ENCODE data around the gene CALR3.
"Not testable (repeated sequence)": the region's sequence is repeated elsewhere in the genome, so short reads cannot be mapped to it uniquely, and the experiment has no call there.

The CALR3 gene

GRCh38 chr19:16458391-16459341 is 37.3 kb downstream of the CALR3 start:
- no peak for TF ChIP-seq Cebpa-rat (IDR thresholded peaks at IDR 0.05)
- Histone ChIP-seq H3K36me3 (peaks cover 20% of the 10 kb centered on the region), H3K4me3 (no peak overlapping the region), H3K9me3 (no peaks in the 10 kb centered on the region), H3K4me1 (peaks cover 100% of the 10 kb centered on the region), H3K27me3 (no peaks in the 10 kb centered on the region), H3K27ac (peak overlapping the region; percentile 79), H3K4me2 (peak overlapping the region; percentile 98), H4K20me1 (peaks cover 100% of the 10 kb centered on the region), H3K9ac (peak overlapping the region; percentile 54; the same call in 1 of the 2 replicates)

DNA sequence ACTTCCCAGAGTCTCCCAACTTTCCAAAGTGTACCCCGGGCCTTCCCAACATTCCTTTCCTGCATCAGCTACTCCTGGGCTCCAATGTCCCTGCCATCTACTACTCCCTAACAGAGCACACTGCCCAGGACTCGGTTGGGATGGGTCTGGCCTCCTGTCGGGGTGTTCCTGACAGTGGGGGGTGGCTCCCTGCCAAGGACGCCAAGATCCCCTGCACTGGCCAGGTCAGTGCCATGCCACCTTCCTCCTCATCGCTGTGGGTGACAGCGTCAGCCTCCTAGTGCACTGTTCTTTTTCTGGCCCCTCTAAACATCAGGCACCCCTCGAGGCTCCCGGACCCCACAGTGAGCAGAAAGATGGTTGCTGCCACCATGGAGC is 38.0 kb downstream of the CALR3 start:
- peaks cover 18% of the 10 kb centered on the region for H3K36me3 ChIP-seq
- H4K20me1 ChIP-seq: peaks cover 100% of the 10 kb centered on the region
- no peak for TF ChIP-seq Cebpa-rat (IDR thresholded peaks at IDR 0.05)

GRCh38 chr19:16457195-16457953 is 38.6 kb downstream of the CALR3 start:
- Histone ChIP-seq H3K27ac (peak overlapping the region; percentile 79), H4K20me1 (peaks cover 100% of the 10 kb centered on the region), H3K36me3 (peaks cover 12% of the 10 kb centered on the region), H3K27me3 (no peaks in the 10 kb centered on the region), H3K9ac (peak overlapping the region; percentile 54; the same call in 1 of the 2 replicates), H3K4me3 (peak overlapping the region; percentile 24), H3K9me3 (no peaks in the 10 kb centered on the region), H3K4me2 (peak overlapping the region; percentile 98), H3K4me1 (peaks cover 100% of the 10 kb centered on the region)
- no peak for TF ChIP-seq Cebpa-rat (IDR thresholded peaks at IDR 0.05)

More for the DNA sequence above, 38.0 kb downstream of the CALR3 start:
- H3K9ac ChIP-seq: peak overlapping the region; percentile 54; the same call in 1 of the 2 replicates
- H3K9me3 ChIP-seq: no peaks in the 10 kb centered on the region
- peaks cover 100% of the 10 kb centered on the region for H3K4me1 ChIP-seq
- peak overlapping the region; percentile 98 for H3K4me2 ChIP-seq
- H3K27ac ChIP-seq: peak overlapping the region; percentile 79
- H3K27me3 ChIP-seq: no peaks in the 10 kb centered on the region
- H3K4me3 ChIP-seq: peak overlapping the region; percentile 24; the same call in 1 of the 2 replicates

GRCh38 chr19:16456652-16457194 is 39.2 kb downstream of the CALR3 start:
- no peaks in the 10 kb centered on the region for H3K27me3 ChIP-seq
- TF ChIP-seq Cebpa-rat (IDR thresholded peaks at IDR 0.05): no peak
- peak overlapping the region; percentile 24 for H3K4me3 ChIP-seq
- peaks cover 99% of the 10 kb centered on the region for H4K20me1 ChIP-seq
- peak overlapping the region; percentile 79 for H3K27ac ChIP-seq
- peak overlapping the region; percentile 54; the same call in 1 of the 2 replicates for H3K9ac ChIP-seq
- peaks cover 6% of the 10 kb centered on the region for H3K36me3 ChIP-seq
- peaks cover 99% of the 10 kb centered on the region for H3K4me1 ChIP-seq
- no peaks in the 10 kb centered on the region for H3K9me3 ChIP-seq
- H3K4me2 ChIP-seq: peak overlapping the region; percentile 98

GRCh38 chr19:16455489-16455888 is 40.5 kb downstream of the CALR3 start:
- peaks cover 16% of the 10 kb centered on the region for H3K36me3 ChIP-seq
- H4K20me1 ChIP-seq: peaks cover 98% of the 10 kb centered on the region
- H3K4me1 ChIP-seq: peaks cover 87% of the 10 kb centered on the region
- H3K4me3 ChIP-seq: no peak overlapping the region
- peak overlapping the region; percentile 79; the same call in 1 of the 2 replicates for H3K27ac ChIP-seq
- TF ChIP-seq Cebpa-rat (IDR thresholded peaks at IDR 0.05): no peak
- no peak overlapping the region; the same call in 1 of the 2 replicates for H3K9ac ChIP-seq
- no peaks in the 10 kb centered on the region for H3K9me3 ChIP-seq
- peak overlapping the region; percentile 98 for H3K4me2 ChIP-seq
- no peaks in the 10 kb centered on the region for H3K27me3 ChIP-seq

- no peak overlapping the region; the same call in 1 of the 2 replicates for H3K9ac ChIP-seq
- H3K27me3 ChIP-seq: no peaks in the 10 kb centered on the region
- H3K4me2 ChIP-seq: peak overlapping the region; percentile 98
- peaks cover 7% of the 10 kb centered on the region; the same call in 1 of the 2 replicates for H3K9me3 ChIP-seq
- no peak overlapping the region for H3K27ac ChIP-seq
- no peak for TF ChIP-seq Cebpa-rat (IDR thresholded peaks at IDR 0.05)
- peaks cover 26% of the 10 kb centered on the region for H3K36me3 ChIP-seq
- peaks cover 98% of the 10 kb centered on the region for H4K20me1 ChIP-seq
- H3K4me3 ChIP-seq: no peak overlapping the region
- peaks cover 84% of the 10 kb centered on the region for H3K4me1 ChIP-seq
These were observed 41.5 kb downstream of the CALR3 start for GRCh38 chr19:16454351-16454918.

DNA sequence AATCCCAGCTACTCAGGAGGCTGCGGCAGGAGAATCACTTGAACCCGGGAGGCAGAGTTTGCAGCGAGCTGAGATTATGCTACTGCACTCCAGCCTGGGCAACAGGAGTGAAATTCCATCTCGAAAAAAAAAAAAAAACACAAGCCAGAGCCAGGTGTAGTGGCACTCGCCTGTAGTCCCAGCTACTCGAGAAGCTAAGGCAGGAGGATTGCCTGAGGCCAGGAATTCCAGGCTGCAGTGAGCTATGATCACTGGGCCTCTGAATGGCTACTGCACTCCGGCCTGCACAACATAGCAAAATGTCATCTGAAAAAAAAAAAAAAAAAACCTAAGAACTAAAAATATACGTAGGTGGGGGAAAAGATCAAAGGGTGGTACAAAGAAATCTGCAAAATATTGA is 43.6 kb downstream of the CALR3 start:
- H3K9me3 ChIP-seq: peaks cover 7% of the 10 kb centered on the region; the same call in 1 of the 2 replicates
- peak overlapping the region; percentile 34; the same call in 1 of the 2 replicates for H3K4me2 ChIP-seq
- peaks cover 98% of the 10 kb centered on the region for H4K20me1 ChIP-seq
- H3K9ac ChIP-seq: no peak overlapping the region
- H3K4me1 ChIP-seq: peaks cover 84% of the 10 kb centered on the region
- H3K27ac ChIP-seq: no peak overlapping the region
- TF ChIP-seq Cebpa-rat (IDR thresholded peaks at IDR 0.05): no peak
- no peaks in the 10 kb centered on the region for H3K27me3 ChIP-seq
- no peak overlapping the region for H3K4me3 ChIP-seq
- H3K36me3 ChIP-seq: peaks cover 26% of the 10 kb centered on the region

DNA sequence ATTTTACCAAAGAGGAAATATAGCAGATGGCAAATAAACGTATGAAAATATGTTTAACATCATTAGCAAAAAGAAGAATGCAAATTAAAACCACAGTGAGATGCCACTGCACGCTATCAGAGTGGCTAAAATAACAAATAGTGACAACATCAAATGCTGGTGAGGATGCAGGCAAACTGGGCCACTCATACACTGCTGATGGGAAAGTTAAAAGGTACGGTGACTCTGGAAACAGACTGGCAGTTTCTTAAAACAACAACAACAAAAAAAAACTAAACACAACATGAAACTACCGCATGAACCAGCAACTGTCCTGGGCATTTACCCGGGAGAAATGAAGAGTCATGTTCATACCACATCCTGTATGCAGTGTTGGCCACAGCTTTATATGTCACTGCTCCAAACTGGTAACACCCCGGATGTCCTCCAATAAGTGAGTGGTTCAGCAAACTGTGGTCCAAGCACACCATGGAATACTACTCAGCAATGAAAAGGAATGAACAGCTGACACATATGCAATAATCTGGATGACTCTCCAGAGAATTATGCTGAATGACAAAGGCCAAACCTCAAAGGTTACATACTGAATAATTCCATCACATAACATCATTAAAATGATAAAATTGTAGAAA is 46.5 kb downstream of the CALR3 start:
- H3K4me2 ChIP-seq: peak overlapping the region; percentile 35; the same call in 1 of the 2 replicates
- H4K20me1 ChIP-seq: peaks cover 98% of the 10 kb centered on the region
- peaks cover 19% of the 10 kb centered on the region for H3K36me3 ChIP-seq
- H3K4me1 ChIP-seq: peaks cover 84% of the 10 kb centered on the region
- no peak overlapping the region for H3K4me3 ChIP-seq
- H3K9me3 ChIP-seq: peaks cover 7% of the 10 kb centered on the region; the same call in 1 of the 2 replicates
- no peak overlapping the region for H3K9ac ChIP-seq
- no peak for TF ChIP-seq Cebpa-rat (IDR thresholded peaks at IDR 0.05)
- no peak overlapping the region for H3K27ac ChIP-seq
- no peaks in the 10 kb centered on the region for H3K27me3 ChIP-seq

GRCh38 chr19:16448872-16449271 is 47.1 kb downstream of the CALR3 start:
- not testable (repeated sequence) for H3K9me3 ChIP-seq, H3K9ac ChIP-seq, H3K4me3 ChIP-seq, H3K27me3 ChIP-seq, H3K27ac ChIP-seq
- H4K20me1 ChIP-seq: peaks cover 98% of the 10 kb centered on the region
- H3K36me3 ChIP-seq: peaks cover 19% of the 10 kb centered on the region
- H3K4me1 ChIP-seq: peaks cover 84% of the 10 kb centered on the region
- peak overlapping the region; percentile 35; the same call in 1 of the 2 replicates for H3K4me2 ChIP-seq
